GM19099 (cell line): Measurements from ENCODE around the gene SMAP2.
A peak's percentile ranks its signal among the peaks of the same experiment; 100 is the strongest.

ENCODE experiments used
- POLR2A ChIP-seq: IDR thresholded peaks from 3 replicates; pipeline ENCODE4 v1.6.1; 2011; ENCODE audit warnings: low read depth; ENCODE audit not compliant: insufficient read length; ENCODE audit errors: extremely low read depth

The SMAP2 gene

DNA sequence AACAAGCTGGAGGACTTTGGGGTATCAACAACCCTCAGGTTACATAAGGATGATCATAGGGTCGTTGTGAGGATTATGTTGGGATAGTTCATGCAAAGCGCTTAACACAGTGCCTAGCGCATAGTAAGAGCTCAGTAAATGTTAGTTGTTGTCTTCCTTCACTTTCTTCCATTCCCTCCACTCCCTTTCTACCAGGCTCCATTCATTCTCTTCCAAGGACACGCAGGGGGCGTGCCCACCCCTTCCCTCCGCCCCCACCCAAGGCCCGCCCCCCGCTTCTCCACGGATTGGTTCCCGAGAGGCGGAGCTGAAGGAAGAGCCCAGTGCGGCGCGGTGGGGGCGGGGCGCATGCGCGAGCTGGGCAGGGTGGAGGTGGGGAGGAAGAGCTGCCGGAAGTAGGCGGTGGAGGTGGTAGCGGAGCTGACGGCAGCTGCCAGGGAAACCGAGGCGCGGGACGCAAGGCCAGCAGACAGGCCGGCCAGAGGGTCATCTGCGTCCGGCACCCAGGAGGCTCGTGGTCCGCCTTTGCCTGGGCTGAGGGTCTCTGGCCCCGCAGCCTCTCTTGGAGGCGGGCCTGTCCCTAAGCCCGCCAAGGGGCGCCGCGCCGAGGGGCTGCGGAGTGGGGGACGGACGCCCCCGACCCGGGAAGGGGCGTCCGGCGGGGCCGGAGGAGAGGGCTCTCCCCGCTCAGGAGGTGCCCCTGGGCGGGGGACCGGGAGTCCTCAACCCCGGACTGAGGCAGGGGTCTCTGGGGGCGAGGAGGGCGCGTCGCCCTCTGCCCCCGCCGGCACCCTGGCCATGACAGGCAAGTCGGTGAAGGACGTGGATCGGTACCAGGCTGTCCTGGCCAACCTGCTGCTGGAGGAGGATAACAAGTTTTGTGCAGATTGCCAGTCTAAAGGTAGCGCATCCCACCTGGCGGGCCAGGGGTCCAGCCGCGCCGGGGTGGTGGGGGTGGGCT is at the start of gene SMAP2:
Gene SMAP2 (plus strand): TSS at position 405 of the 961 bp plus-strand sequence. CDS start 394 bp downstream, at position 799.
- peak; percentile 84 for TF ChIP-seq POLR2A

DNA sequence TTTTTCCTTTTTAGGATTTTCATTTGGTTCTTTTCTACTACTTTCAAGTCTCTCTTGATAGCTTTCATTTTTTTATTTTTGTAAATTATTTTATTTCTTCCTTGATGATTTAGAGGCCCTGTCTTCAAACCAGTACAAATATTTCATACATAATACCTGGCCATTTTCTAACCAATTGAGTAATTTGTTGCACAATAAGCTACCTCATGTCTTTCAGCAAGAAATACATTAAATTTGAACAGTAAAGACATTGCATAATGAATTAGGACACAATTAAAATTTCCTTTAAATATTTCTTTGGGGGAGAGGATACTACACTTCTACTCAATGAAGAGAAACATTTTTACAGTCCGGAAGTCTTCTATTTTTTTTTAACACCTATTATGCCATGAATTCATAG is 40.8 kb upstream of the SMAP2 start:
- TF ChIP-seq POLR2A, result no peak

DNA sequence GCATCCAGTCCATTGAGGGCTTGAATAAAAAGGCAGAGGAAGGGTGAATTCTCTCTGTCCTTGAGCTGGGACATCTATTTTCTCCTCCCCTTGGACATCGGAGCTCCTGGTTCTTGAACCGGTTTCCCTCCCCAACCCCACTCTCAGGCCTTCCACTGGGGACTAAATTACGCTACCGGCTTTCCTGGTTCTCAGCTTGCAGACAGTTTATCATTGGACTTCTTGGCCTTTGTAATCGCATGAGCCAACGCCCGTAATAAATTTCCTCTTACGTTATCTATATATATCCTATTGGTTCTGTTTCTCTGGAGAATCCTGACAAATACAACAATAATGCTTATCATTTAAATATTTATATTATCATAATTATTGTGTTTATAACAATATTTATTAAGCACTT is 36.1 kb upstream of the SMAP2 start:
- no peak for TF ChIP-seq POLR2A

DNA sequence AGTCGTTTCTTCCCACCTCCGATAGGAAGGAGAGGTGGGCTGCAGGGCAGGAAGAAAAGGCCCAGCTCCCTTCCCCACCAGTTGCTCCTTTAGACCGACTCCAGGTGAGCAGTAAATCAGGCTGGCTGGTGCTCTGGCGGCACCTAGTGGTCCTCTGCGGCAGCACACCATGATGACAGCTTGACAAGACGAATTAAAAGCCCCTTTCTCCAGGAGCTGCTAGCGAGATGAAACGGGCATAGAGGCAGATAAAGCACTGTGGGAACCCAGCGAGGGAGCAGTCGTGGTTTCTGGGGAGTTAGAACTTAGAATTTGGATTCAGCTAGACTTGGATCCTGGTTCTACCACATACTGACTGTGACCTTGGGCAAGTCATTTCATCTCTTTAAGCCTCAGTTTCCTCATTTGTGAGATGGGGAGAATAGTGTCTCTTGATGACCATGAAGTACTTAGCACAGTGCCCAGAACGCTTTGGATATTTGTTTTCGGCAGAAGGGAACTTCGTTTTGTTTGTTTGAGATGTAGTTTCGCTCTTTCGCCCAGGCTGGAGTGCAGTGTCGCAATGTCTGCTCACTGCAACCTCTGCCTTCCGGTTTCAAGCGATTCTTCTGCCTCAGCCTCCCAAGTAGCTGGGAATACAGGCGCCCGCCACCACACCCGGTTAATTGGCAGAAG is 34.6 kb upstream of the SMAP2 start:
- no peak for TF ChIP-seq POLR2A

DNA sequence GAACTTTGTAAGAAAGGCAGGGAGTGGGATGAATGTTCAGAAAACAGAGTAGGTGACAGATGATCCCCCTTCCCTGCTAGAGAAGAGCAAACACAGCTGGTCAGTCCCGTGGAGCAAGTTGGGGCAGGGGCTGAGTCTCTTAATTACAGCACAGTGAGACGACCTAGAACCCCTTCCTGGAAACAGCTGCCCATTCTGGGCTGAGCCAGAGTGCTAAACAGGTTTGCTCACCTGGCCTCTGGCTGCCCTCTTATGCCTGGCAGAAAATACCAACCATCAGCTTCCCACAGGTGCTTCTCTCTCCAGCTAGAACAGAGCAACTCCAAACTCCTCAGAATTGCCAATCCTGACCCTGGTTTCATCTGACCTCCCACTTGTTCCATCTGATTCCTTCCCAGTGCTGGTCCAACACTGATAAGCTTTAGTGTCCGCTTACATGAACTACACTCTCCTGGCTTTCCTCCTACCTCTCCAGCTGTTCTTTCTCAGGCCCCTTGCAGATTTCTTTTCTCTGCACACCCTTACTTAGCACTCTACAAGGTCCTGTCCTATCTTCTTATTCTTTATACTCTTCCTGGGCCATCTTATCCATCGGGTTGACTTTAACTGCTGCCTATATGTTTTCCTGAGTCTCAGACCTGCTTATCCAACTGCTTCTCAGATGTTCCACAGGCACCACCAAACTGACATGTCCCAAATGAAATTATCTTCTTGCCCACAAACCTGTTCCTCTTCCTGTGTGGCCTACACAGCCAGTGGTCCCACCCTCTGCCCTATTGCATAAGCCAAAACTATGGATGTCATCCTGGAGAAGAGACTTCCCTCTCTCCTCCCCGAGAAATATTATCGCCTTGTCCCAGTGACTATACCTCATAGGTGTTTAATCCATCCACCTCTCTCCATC is 33.9 kb upstream of the SMAP2 start:
- no peak for TF ChIP-seq POLR2A

DNA sequence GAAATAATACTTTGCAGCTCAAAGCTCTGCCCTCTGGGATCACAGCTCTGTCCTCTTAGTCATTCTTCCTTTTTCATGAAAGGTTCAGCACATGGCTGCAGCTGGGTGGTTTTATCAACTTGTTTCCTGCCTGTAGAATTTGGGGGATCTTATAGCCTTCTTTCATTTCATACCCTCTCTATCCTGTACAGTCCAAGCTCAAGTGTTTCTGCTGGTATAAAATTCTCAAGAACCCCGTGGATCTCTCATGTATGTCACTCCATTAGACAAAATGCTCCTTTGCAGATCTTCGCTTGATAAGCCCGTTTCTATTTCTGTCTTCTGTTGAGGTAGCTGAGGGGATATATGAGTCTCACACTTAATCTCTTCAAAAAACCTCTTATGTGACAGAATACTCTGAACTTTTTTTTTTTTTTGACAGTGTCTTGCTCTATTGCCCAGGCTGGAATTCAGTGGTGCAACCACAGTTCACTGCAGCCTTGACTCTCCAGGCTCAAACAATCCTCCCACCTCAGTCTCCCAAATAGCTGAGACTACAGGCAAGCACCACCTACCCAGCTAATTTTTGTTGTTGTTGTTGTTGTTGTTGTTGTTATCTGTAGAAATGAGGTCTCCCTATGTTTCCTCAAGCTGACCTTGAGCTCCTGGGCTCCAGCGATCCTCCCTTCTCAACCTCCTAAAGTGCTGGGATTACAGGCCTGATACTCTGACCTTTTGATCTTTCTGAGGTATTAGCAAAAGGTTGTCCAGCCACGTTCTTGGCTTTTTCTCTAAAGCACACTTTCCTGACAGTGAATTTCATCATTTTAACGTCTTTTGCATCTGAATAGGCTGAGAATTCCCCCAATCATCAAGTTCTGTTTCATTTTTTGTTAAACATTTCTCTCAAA is 31.8 kb upstream of the SMAP2 start:
- no peak for TF ChIP-seq POLR2A

DNA sequence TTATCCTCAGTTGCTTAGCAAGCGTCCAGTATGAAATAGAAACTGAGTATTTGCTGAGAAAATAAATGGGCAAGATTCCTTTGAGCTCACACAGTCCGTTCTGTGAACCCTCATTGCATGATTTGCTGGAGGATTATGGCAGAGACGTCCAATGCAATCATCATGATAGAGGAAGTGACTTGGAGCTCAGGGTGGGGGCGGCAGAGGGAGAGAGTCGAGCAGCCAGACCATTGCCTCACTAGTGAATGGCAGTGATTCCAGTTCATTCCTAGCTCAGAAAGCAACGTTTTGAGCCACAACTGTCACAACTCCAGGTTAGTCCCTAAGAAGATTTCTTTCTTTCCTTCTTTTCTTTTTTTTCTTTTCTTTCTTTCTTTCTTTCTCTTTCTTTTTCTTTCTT is 28.9 kb upstream of the SMAP2 start:
- no peak for TF ChIP-seq POLR2A

DNA sequence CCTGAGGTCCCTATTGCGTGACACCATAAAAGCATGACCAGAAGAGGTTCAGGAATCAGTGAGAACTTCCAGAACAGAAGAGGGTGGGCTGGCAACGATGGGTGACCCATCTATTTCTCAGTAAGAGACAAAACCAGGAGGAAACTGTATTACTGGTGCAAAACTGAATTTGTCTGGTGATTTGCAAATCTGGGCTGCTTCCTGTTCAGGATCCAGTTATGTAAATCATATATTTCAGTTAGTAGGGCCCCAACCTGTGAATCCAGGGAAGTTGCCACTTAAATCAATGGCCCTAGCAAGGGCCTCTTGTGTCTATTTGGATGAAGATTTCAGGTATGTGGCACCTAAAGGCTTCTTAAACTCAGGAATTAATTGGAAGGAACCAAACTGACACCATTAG is 23.1 kb upstream of the SMAP2 start:
- no peak for TF ChIP-seq POLR2A

DNA sequence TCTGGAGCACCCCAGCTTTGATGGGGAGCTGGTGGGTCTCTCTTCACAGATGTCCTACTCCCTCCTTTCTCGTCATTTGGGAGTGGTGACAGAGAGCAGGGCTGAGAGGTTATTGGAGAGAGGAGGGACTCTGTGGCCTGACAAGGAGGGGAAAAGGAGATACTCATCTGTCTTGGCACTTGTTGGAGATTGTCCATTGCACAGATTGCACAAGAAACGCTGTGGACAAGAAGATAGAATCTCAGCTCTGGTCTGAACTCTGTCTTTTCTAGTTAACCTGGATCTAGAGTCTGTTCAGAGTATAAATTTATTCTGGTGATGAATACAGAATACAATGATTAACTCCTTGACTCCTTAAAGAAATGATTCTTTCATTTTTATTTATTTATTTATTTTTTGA is 22.4 kb upstream of the SMAP2 start:
- TF ChIP-seq POLR2A, result no peak

DNA sequence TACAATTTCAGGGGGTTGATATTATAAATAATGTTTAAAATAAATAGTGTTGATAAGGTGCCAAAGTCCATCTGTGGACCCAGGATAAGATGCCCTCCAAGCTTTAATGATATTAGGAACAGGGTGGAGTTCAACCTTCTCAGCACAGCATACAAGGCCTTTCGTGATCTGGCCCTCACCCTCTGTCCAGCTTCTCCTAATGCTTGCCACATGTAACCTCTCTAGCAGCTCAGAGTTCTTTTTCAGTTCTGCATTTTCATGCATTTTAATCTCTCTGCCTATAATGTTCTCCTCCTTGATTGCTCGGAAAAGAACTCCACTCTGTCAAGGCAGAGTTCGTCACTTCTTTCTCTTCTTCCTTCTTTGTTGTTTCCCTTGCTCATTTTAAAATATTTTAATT is 21.4 kb upstream of the SMAP2 start:
- TF ChIP-seq POLR2A, result no peak

DNA sequence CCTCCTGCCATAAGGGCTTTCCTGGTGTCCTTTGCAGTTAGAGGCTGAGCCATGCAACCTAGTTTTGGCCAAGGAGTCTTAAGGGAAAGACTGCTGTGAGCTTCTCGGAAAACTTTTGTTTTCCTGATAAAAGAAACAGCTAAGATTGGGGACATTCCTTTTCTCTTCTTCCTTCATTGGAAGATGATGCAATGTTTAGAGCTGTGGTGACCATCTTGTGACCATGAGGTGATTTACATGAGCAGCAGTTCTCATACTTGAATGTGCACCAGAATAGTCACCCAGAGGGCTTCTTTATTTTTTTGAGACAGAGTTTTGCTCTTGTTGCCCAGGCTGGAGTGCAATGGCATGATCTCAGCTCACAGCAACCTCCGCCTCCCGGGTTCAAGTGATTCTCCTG is 20.4 kb upstream of the SMAP2 start:
- no peak for TF ChIP-seq POLR2A

DNA sequence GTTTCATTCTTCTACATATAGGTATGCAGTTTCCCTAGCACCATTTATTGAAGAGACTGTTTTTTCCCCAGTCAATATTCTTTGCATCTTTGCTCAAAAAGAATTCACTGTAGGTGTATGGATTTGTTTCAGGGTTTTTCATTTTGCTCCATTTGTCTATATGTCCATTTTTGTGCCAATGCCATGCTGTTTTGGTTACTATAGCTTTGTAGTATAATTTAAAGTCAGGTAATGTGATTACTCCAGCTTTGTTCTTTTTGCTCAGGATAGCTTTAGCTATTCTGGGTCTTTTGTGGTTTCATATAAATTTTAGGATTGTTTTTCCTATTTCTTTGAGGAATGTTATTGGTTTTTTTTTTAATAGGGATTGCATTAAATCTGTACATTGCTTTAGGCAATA is 15.9 kb upstream of the SMAP2 start:
- TF ChIP-seq POLR2A, result no peak

DNA sequence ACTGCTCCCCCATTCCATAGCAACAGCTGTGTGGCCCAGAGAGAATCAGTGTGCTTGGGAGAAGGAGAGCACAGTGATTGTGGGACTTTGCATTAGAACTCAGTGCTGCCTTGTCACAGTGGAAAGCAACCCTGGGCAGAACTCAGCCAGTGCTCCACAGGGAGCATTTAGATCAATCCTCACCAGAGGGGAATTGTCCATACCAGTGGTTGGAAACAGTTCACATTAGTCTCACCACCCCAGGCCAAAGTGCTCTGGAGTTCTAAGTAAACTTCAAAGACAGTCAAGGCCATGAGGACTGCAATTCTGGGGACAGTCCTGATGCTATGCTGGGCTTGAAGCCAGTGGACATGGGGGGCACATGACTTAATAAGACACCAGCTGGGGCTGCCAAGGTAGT is 12.9 kb upstream of the SMAP2 start:
- no peak for TF ChIP-seq POLR2A

DNA sequence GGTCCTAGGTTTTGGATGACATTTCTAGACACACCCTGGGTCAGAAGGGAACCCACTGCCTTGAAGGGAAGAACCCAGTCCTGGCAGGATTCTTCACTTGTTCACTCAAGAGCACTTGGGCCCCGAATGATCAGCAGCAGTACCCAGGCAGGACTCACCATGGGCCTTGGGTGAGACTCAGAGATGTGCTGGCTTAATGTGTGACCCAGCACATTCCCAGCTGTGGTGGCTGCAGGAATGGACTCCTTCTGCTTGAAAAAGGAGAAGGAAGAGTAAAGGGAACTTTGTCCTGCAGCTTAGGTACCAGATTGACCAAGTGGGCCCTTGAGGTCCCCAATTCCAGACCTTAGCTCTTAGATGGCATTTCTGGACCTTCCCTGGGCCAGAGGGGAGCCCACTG is 12.3 kb upstream of the SMAP2 start:
- no peak for TF ChIP-seq POLR2A
